Body of pancreas (tissue), 4 donors: ENCODE measurements around the gene FCHSD2. TPM values are rescaled to one million over a fixed set of nuclear protein-coding genes. Genes with fewer than 3 reads are reported as not detected.
"Not testable (repeated sequence)": the region's sequence is repeated elsewhere in the genome, so short reads cannot be mapped to it uniquely, and the experiment has no call there.

Experiments
- ATAC-seq: fragments of 150-250 bp; one replicate; pipeline ENCODE4 v1.9.1; 2016
- DNase-seq, 4 donors: peaks; one replicate each; pipeline ENCODE4 v3.0.0-alpha.2; 2019
- H3K27ac ChIP-seq, 4 donors: fragments of 200-600 bp; sonication (generic); 1 replicate in 3 of 4; 2 replicates in 1 of 4; pipeline versions ENCODE4 v1.5.1 to v1.6.1; 2016 to 2019; ENCODE audit warnings: mild to moderate bottlenecking in 1 of 4, mixed read lengths in 1 of 4, moderate library complexity in 1 of 4
- H3K27me3 ChIP-seq, 2 donors: fragments of 200-600 bp; sonication (generic); one replicate each; pipeline ENCODE4 v1.6.0; 2016; ENCODE audit warnings: mild to moderate bottlenecking in 1 of 2
- H3K36me3 ChIP-seq, 2 donors: fragments of 200-600 bp; sonication (generic); replicated peaks in 1 of 2; 2 replicates each; pipeline ENCODE4 v1.5.1; 2016; ENCODE audit warnings: low read depth in 2 of 2; ENCODE audit not compliant: insufficient read depth in 1 of 2
- H3K4me1 ChIP-seq: fragments of 200-600 bp; sonication (generic); one replicate; pipeline ENCODE4 v1.6.0; 2016
- H3K4me3 ChIP-seq, 2 donors: fragments of 200-600 bp; sonication (generic); 1 replicate in 1 of 2; 2 replicates in 1 of 2; pipeline ENCODE4 v1.5.1; 2016 to 2019
- H3K9me3 ChIP-seq, 3 donors: fragments of 200-600 bp; sonication (generic); 1 replicate in 2 of 3; 2 replicates in 1 of 3; pipeline ENCODE4 v1.5.1; 2016
- POLR2A ChIP-seq, 3 donors: fragments of 450-650 bp; IDR thresholded peaks; one replicate each; pipeline ENCODE4 v1.6.1; 2016; ENCODE audit warnings: antibody characterized with exemption in 3 of 3, mild to moderate bottlenecking in 2 of 3
- WGBS, 2 donors: methylation state at CpG; one replicate each; pipeline ENCODE4 v1.1.5; 2017; 5-methylcytosine and 5-hydroxymethylcytosine counted together
- intact Hi-C: fragments of 100-400 bp; cut with DNase I; formaldehyde crosslinking; loops from one replicate; pipeline ENCODE4 v1.15.1; 2023
- total RNA-seq, 2 donors: library from RNA; depleted of rRNA; stranded (reverse); fragments of >200 nt; gene quantifications; one replicate each; pipeline ENCODE4 v1.1.0, GENCODE V29; 2016
- TF ChIP-seq, protein P1 (sequence below), 7 experiments: fragments of 450-650 bp in 4 of 7; fragments of 200-600 bp in 3 of 7; sonication (generic) in 3 of 7; IDR thresholded peaks; one replicate each; pipeline ENCODE4 v1.5.1; 2016 to 2019; ENCODE audit warnings: antibody characterized with exemption in 7 of 7

Gene FCHSD2
- total RNA-seq, 2 donors from 2014 or later, result 7.3 to 8.0 TPM

DNA sequence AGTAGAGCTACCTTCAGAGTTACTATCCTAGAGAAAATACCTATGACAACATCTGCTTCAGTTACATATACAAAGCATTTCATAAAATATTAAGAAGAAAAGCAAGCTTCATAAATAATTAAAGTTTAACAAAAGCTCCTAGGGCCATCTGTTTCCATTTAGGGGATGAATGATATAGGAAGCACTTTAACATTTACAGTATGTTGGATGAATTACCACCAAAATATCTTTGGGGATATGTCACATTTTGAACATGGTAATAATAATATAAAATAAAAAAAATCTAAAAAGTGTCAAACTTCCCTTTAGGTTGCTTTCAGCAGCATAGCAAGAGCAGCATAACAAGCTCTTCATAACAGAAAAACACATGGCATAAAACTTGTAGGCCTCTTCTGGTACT, 223.3 kb downstream of the FCHSD2 start:
- intact Hi-C loops, result no loop called here
- H3K4me3 ChIP-seq, result no peak overlapping the region
- no peaks in the 10 kb centered on the region for H3K4me1 ChIP-seq
- TF ChIP-seq, protein P1, sequence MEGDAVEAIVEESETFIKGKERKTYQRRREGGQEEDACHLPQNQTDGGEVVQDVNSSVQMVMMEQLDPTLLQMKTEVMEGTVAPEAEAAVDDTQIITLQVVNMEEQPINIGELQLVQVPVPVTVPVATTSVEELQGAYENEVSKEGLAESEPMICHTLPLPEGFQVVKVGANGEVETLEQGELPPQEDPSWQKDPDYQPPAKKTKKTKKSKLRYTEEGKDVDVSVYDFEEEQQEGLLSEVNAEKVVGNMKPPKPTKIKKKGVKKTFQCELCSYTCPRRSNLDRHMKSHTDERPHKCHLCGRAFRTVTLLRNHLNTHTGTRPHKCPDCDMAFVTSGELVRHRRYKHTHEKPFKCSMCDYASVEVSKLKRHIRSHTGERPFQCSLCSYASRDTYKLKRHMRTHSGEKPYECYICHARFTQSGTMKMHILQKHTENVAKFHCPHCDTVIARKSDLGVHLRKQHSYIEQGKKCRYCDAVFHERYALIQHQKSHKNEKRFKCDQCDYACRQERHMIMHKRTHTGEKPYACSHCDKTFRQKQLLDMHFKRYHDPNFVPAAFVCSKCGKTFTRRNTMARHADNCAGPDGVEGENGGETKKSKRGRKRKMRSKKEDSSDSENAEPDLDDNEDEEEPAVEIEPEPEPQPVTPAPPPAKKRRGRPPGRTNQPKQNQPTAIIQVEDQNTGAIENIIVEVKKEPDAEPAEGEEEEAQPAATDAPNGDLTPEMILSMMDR (IDR thresholded peaks at IDR 0.05), result no peak
- TF ChIP-seq POLR2A (IDR thresholded peaks at IDR 0.05), result no peak
- no peaks in the 10 kb centered on the region for H3K27me3 ChIP-seq
- DNase-seq (no peak), ATAC-seq (no peak)
- H3K9me3 ChIP-seq, result no peaks in the 10 kb centered on the region
- H3K36me3 ChIP-seq, result no peaks in the 10 kb centered on the region
- H3K27ac ChIP-seq, result no peak overlapping the region

DNA sequence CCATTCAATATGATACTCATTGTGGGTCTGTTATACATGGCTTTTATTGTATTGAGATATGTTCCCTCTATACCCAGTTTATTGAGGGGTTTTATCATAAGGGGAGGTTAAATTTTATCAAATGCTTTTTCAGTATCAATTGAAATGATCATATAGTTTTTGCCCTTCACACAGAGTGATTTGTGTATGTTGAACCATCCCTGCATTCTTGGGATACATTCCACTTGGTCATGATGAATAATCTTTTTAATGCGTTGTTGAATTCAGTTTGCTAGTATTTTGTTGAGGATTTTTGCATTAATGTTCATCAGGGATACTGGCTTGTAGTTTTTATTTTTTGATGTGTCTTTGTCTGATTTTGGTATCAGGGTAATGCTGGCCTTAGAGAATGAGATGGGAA, 229.9 kb downstream of the FCHSD2 start:
- ATAC-seq (no peak), DNase-seq (no peak)
- H3K27ac ChIP-seq, result no peak overlapping the region
- TF ChIP-seq POLR2A (IDR thresholded peaks at IDR 0.05), result no peak
- TF ChIP-seq, protein P1 (IDR thresholded peaks at IDR 0.05), result no peak
- intact Hi-C loops, result no loop called here
- no peaks in the 10 kb centered on the region for H3K27me3 ChIP-seq
- H3K4me1 ChIP-seq, result no peaks in the 10 kb centered on the region
- WGBS, 2 donors, result 96 to 100% methylated on average over 1 of the region's 1 CpG
- no peaks in the 10 kb centered on the region for H3K9me3 ChIP-seq
- peaks cover 0 to 2% of the 10 kb centered on the region in 2 donors for H3K36me3 ChIP-seq
- no peak overlapping the region for H3K4me3 ChIP-seq

DNA sequence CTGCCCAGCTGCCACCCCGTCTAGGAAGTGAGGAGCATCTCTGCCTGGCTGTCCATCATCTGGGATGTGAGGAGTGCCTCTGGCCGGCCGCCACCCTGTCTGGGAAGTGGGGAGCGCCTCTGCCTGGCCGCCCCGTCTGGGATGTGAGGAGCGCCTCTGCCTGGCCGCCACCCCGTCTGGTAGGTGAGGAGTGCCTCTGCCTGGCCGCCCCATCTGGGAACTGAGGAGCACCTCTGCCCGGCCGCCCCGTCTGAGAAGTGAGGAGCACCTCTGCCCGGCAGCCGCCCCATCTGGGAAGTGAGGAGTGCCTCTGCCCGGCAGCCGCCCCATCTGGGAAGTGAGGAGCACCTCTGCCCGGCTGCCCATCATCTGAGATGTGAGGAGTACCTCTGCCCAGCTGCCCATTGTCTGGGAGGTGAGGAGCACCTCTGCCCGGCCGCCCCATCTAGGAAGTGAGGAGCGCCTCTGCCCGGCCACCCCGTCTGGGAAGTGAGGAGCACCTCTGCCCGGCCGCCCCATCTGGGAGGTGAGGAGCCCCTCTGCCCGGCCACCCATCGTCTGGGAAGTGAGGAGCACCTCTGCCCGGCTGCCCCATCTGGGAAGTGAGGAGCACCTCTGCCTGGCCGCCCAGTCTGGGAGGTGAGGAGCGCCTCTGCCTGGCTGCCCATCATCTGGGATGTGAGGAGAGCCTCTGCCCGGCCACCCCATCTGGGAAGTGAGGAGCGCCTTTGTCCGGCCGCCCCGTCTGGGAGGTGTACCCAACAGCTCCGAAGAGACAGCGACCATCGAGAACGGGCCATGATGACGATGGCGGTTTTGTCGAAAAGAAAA, 232.3 kb downstream of the FCHSD2 start:
- H3K27me3 ChIP-seq, DNase-seq, ATAC-seq, H3K36me3 ChIP-seq, H3K4me3 ChIP-seq, intact Hi-C loops, H3K4me1 ChIP-seq, H3K27ac ChIP-seq, H3K9me3 ChIP-seq: not testable (repeated sequence)
- WGBS, 2 donors, result 92 to 95% methylated on average over 21 to 34 of the region's 42 CpGs

DNA sequence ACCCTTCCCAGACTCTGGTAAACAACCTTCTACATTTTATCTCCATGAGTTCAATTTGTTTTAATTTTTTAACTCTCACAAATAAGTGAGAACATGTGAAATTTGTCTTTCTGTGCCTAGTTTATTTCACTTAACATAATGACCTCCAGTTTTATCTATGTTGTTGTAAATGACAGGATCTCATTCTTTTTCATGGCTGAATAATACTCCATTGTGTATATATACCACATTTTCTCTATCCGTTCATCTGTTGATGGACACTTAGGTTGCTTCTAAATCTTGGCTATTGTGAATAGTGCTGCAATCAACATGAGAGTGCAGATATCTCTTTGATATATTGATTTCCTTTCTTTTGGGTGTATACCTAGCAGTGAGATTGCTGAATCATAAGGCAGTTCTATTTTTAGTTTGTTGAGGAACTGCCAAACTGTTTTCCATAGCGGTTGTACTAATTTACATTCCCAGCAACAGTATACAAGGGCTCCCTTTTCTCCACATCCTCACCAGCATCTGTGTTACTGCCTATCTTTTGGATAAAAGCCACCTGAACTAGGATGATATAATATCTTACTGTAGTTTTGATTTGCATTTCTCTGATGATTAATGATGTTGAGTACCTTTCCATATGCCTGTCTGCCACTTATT, 234.0 kb downstream of the FCHSD2 start:
- Histone ChIP-seq H3K9me3 (no peaks in the 10 kb centered on the region), H3K27ac (no peak overlapping the region), H3K27me3 (no peaks in the 10 kb centered on the region), H3K36me3 (peaks cover 0 to 2% of the 10 kb centered on the region in 2 donors), H3K4me3 (no peak overlapping the region), H3K4me1 (no peaks in the 10 kb centered on the region)
- DNase-seq, result no peak
- intact Hi-C loops, result no loop called here
- 50 to 65% methylated on average over 2 of the region's 2 CpGs for WGBS, 2 donors
- no peak for ATAC-seq
- no peak for TF ChIP-seq POLR2A (IDR thresholded peaks at IDR 0.05)
- TF ChIP-seq, protein P1 (IDR thresholded peaks at IDR 0.05), result no peak

DNA sequence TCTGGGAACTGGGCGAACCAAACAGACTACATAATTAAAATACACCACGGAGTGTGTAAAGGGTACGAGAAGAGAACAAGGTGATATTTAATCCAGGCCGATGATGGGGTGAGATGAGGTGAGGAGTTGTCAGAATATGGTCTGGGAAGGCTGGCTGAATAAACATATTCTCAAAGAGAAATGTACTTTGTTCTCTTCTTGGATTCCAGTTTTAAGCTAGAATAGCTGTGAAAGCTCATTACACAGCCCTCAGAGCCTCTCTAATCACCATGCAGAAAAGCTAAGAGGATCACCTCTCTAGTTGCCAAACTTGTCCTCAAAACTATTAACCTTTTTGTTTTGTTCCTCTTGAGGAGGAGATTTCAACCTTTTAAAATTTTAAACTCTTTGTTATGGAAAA, 238.1 kb downstream of the FCHSD2 start:
- TF ChIP-seq, protein P1 (IDR thresholded peaks at IDR 0.05), result no peak
- TF ChIP-seq POLR2A (IDR thresholded peaks at IDR 0.05), result no peak
- H3K27ac ChIP-seq, result no peak overlapping the region
- no peaks in the 10 kb centered on the region for H3K9me3 ChIP-seq
- H3K36me3 ChIP-seq, result no peaks in the 10 kb centered on the region
- intact Hi-C loops, result no loop called here
- no peaks in the 10 kb centered on the region for H3K27me3 ChIP-seq
- no peak for ATAC-seq
- DNase-seq, result no peak
- no peaks in the 10 kb centered on the region for H3K4me1 ChIP-seq
- WGBS, 2 donors, result 95 to 97% methylated on average over 4 of the region's 4 CpGs
- H3K4me3 ChIP-seq, result no peak overlapping the region
